Parathyroid adenoma (tissue), 2 donors: ENCODE measurements around the gene ACSL4.
"Not testable (repeated sequence)": the region's sequence is repeated elsewhere in the genome, so short reads cannot be mapped to it uniquely, and the experiment has no call there.

Experiments used
- H2AFZ ChIP-seq: fragments of 300-600 bp; sonication (generic); one replicate; pipeline ENCODE4 v1.7.0; 2017; ENCODE audit warnings: antibody characterized with exemption, mild to moderate bottlenecking
- H3K27ac ChIP-seq: fragments of 300-600 bp; sonication (generic); one replicate; pipeline ENCODE4 v1.7.0; 2017
- H3K27me3 ChIP-seq: fragments of 300-600 bp; sonication (generic); one replicate; pipeline ENCODE4 v1.7.0; 2017; ENCODE audit warnings: low read length; ENCODE audit not compliant: control insufficient read depth, insufficient read depth
- H3K36me3 ChIP-seq: fragments of 300-600 bp; sonication (generic); one replicate; pipeline ENCODE4 v1.7.0; 2017; ENCODE audit warnings: low read length; ENCODE audit not compliant: control insufficient read depth, insufficient read depth
- H3K4me1 ChIP-seq: fragments of 300-600 bp; sonication (generic); one replicate; pipeline ENCODE4 v1.7.0; 2017; ENCODE audit warnings: control low read depth
- H3K4me2 ChIP-seq: fragments of 300-600 bp; sonication (generic); one replicate; pipeline ENCODE4 v1.7.0; 2017; ENCODE audit warnings: low read length
- H3K4me3 ChIP-seq: fragments of 300-600 bp; sonication (generic); one replicate; pipeline ENCODE4 v1.7.0; 2017; ENCODE audit warnings: low read depth, low read length
- H3K79me2 ChIP-seq: fragments of 300-600 bp; sonication (generic); one replicate; pipeline ENCODE4 v1.7.0; 2017; ENCODE audit warnings: control low read depth
- H3K9ac ChIP-seq: fragments of 300-600 bp; sonication (generic); one replicate; pipeline ENCODE4 v1.7.0; 2017; ENCODE audit warnings: mild to moderate bottlenecking
- H3K9me3 ChIP-seq: fragments of 300-600 bp; sonication (generic); one replicate; pipeline ENCODE4 v1.7.0; 2017; ENCODE audit warnings: low read length; ENCODE audit not compliant: control insufficient read depth
- CTCF ChIP-seq: fragments of 300-600 bp; sonication (generic); IDR thresholded peaks from one replicate; pipeline ENCODE4 v1.7.0; 2017; ENCODE audit warnings: antibody characterized with exemption, mild to moderate bottlenecking
- donor health status: primary hyperparathyroidism.

ACSL4 gene

GRCh38 chrX:109667986-109668385, 65.1 kb downstream of the ACSL4 start:
- Histone ChIP-seq H3K27me3 (no peaks in the 10 kb centered on the region), H3K4me1 (no peaks in the 10 kb centered on the region), H3K4me2 (no peak overlapping the region), H3K27ac (no peak overlapping the region), H2AFZ (no peak overlapping the region), H3K9ac (no peak overlapping the region), H3K36me3 (no peaks in the 10 kb centered on the region), H3K79me2 (no peaks in the 10 kb centered on the region), H3K4me3 (no peak overlapping the region), H3K9me3 (no peaks in the 10 kb centered on the region)
- TF ChIP-seq CTCF = no peak

- no peak for TF ChIP-seq CTCF
- H3K9me3 ChIP-seq = no peaks in the 10 kb centered on the region
- H3K27ac ChIP-seq = no peak overlapping the region
- no peaks in the 10 kb centered on the region for H3K79me2 ChIP-seq
- H3K36me3 ChIP-seq = no peaks in the 10 kb centered on the region
- no peaks in the 10 kb centered on the region for H3K27me3 ChIP-seq
- H3K4me2 ChIP-seq = no peak overlapping the region
- H3K4me3 ChIP-seq = no peak overlapping the region
- no peak overlapping the region for H2AFZ ChIP-seq
- no peak overlapping the region for H3K9ac ChIP-seq
- no peaks in the 10 kb centered on the region for H3K4me1 ChIP-seq
These were observed 72.5 kb downstream of the ACSL4 start for GRCh38 chrX:109660435-109661143.

GRCh38 chrX:109658391-109658790, 74.7 kb downstream of the ACSL4 start:
- H2AFZ ChIP-seq = no peak overlapping the region
- no peaks in the 10 kb centered on the region for H3K36me3 ChIP-seq
- H3K79me2 ChIP-seq = no peaks in the 10 kb centered on the region
- no peak overlapping the region for H3K4me2 ChIP-seq
- H3K9me3 ChIP-seq = no peaks in the 10 kb centered on the region
- H3K27ac ChIP-seq = no peak overlapping the region
- no peak overlapping the region for H3K4me3 ChIP-seq
- no peaks in the 10 kb centered on the region for H3K4me1 ChIP-seq
- no peak overlapping the region for H3K9ac ChIP-seq
- H3K27me3 ChIP-seq = no peaks in the 10 kb centered on the region
- no peak for TF ChIP-seq CTCF

GRCh38 chrX:109657364-109657763, 75.7 kb downstream of the ACSL4 start:
- H3K4me1 ChIP-seq, H3K79me2 ChIP-seq, H3K4me3 ChIP-seq, H3K27me3 ChIP-seq, H3K4me2 ChIP-seq, H2AFZ ChIP-seq, H3K27ac ChIP-seq, H3K9me3 ChIP-seq, H3K36me3 ChIP-seq, H3K9ac ChIP-seq: not testable (repeated sequence)

GRCh38 chrX:109656774-109657173, 76.3 kb downstream of the ACSL4 start:
- Histone ChIP-seq H3K27ac (no peak overlapping the region), H3K4me2 (no peak overlapping the region), H3K9ac (no peak overlapping the region), H3K36me3 (no peaks in the 10 kb centered on the region), H3K27me3 (no peaks in the 10 kb centered on the region), H3K4me1 (no peaks in the 10 kb centered on the region), H2AFZ (no peak overlapping the region), H3K79me2 (no peaks in the 10 kb centered on the region), H3K9me3 (no peaks in the 10 kb centered on the region), H3K4me3 (no peak overlapping the region)
- no peak for TF ChIP-seq CTCF
